ENCODE data around the gene PHACTR3.
"Not testable (repeated sequence)": the region's sequence is repeated elsewhere in the genome, so short reads cannot be mapped to it uniquely, and the experiment has no call there.

The PHACTR3 gene

GRCh38 chr20:59603781-59604541 lies at the start of gene PHACTR3:
Gene PHACTR3, plus strand, starts transcription at chr20:59604540. Its CDS starts 475 bp downstream, at chr20:59605015.
- peaks cover 53% of the 10 kb centered on the region for H3K27me3 ChIP-seq (ENCODE audit: insufficient read depth, low read length)

GRCh38 chr20:59557733-59558529 lies 46.4 kb upstream of the PHACTR3 start:
- not testable (repeated sequence) for H2AFZ ChIP-seq (ENCODE audit: low read length, unreplicated experiment); H3K27me3 ChIP-seq (ENCODE audit: insufficient read depth, low read length); H3K4me1 ChIP-seq (ENCODE audit: control insufficient read depth, insufficient read depth, low read length, unreplicated experiment); H3K27ac ChIP-seq (ENCODE audit: low read depth, low read length); H3K79me2 ChIP-seq (ENCODE audit: control insufficient read depth, insufficient read depth, low read length, unreplicated experiment); H3K36me3 ChIP-seq (ENCODE audit: insufficient read depth, low read length); H3K4me3 ChIP-seq (ENCODE audit: low read depth, low read length)

More at GRCh38 chr20:59603781-59604541, at the start of gene PHACTR3:
- H3K4me1 ChIP-seq (ENCODE audit: control insufficient read depth, insufficient read depth, low read length, unreplicated experiment), result no peaks in the 10 kb centered on the region
- H3K27ac ChIP-seq (ENCODE audit: low read depth, low read length), result no peak within 1 kb of the TSS
- H3K36me3 ChIP-seq (ENCODE audit: insufficient read depth, low read length), result no peaks in the 10 kb centered on the region
- no peak within 1 kb of the TSS for H2AFZ ChIP-seq (ENCODE audit: low read length, unreplicated experiment)
- no peaks in the 10 kb centered on the region for H3K79me2 ChIP-seq (ENCODE audit: control insufficient read depth, insufficient read depth, low read length, unreplicated experiment)
- no peak within 1 kb of the TSS for H3K4me3 ChIP-seq (ENCODE audit: low read depth, low read length)

DNA sequence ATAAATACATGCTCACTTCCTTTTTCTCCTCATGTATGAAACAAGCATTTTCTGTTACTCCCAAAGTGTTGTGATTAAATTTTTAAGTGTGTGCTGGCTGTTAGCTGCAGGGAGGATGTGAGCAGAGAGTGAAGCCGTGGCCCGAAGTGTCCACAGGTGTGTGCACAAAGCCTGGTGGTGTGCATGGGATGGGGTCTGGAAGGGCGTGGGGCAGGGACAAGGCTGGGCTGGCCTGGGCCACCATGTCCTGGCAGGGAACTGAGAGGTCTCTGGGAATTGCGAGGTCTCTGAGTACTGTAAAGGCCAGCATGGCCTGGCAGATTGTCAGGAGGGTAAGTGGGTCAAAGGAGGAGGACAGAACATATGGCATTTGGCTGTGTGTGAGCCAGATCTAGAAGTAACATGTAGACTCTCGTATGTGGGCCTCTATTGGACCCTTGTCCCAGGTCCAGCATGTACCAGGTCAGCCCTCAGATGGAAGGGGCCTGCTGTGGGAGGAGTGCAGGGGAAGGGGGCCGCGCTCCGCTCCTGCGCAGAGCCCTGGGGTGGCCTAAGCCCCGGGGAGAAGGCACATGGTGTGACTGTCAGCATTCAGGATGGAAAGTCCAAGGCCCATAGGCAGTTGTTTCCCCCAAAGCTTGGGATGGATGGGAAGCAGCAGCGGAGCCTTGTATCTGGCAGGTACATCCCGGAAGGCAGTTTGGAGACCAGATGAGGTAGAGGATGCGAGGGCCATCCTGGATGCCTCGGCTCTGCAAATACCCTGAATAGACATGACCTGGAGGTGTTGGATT lies 45.1 kb upstream of the PHACTR3 start:
- no peaks in the 10 kb centered on the region for H3K79me2 ChIP-seq (ENCODE audit: control insufficient read depth, insufficient read depth, low read length, unreplicated experiment)
- H3K27ac ChIP-seq (ENCODE audit: low read depth, low read length), result no peak overlapping the region
- H3K36me3 ChIP-seq (ENCODE audit: insufficient read depth, low read length), result no peaks in the 10 kb centered on the region
- H2AFZ ChIP-seq (ENCODE audit: low read length, unreplicated experiment), result no peak overlapping the region
- no peaks in the 10 kb centered on the region for H3K27me3 ChIP-seq (ENCODE audit: insufficient read depth, low read length)
- no peak overlapping the region for H3K4me3 ChIP-seq (ENCODE audit: low read depth, low read length)
- no peaks in the 10 kb centered on the region for H3K4me1 ChIP-seq (ENCODE audit: control insufficient read depth, insufficient read depth, low read length, unreplicated experiment)

DNA sequence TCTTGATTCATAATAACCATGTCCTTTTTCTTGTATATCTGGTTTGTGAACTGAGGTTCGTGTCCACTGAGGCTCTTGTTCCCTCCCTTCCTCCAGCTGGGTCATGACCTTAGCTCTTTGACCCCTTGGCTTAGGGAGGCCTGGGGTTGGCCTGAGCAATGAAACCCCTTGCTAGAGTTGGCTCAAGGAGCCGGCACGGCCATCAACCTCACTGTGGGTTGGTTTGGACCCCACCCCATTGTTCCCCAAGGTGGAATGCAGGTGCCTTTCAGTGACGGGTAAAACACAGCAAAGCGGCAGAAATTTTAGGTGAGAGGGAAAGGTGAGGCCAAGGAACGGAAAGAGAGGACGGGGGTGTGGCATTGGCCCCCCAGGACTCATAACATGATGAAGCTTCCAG lies 44.5 kb upstream of the PHACTR3 start:
- Histone ChIP-seq H3K4me1 (ENCODE audit: control insufficient read depth, insufficient read depth, low read length, unreplicated experiment) (no peaks in the 10 kb centered on the region), H3K79me2 (ENCODE audit: control insufficient read depth, insufficient read depth, low read length, unreplicated experiment) (no peaks in the 10 kb centered on the region), H3K36me3 (ENCODE audit: insufficient read depth, low read length) (no peaks in the 10 kb centered on the region), H3K4me3 (ENCODE audit: low read depth, low read length) (no peak overlapping the region), H3K27me3 (ENCODE audit: insufficient read depth, low read length) (no peaks in the 10 kb centered on the region), H2AFZ (ENCODE audit: low read length, unreplicated experiment) (no peak overlapping the region), H3K27ac (ENCODE audit: low read depth, low read length) (no peak overlapping the region)

DNA sequence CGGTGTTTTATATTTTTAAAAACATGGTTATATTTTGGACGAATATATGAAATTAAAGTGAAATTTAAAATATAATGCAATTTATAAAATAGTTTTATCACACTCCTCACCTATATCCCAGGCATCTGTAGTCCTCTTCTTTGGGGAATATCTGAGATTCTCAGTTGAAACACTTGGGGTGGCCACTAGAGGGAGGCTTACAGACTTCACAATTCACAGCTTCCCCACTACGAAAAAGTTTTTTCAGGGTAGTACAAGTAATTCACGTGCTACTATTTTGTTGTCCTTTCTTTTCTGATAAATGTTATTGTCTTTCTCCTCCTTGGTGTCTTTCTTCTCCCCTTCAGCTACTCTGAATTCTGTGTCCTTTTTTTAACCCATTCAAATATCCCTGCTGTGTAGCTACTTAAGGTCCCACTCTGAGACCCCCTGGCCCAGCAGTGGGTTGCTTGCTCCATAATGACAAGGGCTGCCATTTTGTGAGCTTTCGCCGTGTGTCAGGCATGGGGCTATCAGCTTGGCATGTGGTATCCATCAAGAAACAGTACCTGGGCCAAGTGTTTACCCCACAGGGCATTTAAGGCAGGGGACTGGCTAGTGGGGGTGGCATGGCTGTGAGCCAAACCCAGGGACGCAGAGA lies 43.6 kb upstream of the PHACTR3 start:
- Histone ChIP-seq H3K36me3 (ENCODE audit: insufficient read depth, low read length) (no peaks in the 10 kb centered on the region), H2AFZ (ENCODE audit: low read length, unreplicated experiment) (no peak overlapping the region), H3K4me3 (ENCODE audit: low read depth, low read length) (no peak overlapping the region)

DNA sequence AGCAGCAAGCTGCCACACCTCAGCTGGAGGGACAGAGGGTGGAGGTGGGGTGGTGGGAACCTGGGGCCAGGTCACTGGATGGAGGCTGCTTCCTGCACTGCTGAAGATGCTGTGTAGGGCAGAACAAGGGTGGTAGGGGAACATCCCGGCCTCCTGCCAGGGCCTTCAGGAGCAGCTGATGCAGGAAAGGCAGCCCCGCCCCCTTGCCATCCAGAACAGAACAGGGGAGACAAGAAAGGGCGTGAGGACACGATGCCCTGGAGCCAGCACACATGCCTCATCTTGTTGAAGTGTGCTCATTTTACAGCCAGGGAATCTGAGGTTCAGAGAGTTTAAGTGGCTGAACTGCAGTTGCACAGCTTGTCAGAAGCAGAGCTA lies 43.1 kb upstream of the PHACTR3 start:
- no peak overlapping the region for H3K4me3 ChIP-seq (ENCODE audit: low read depth, low read length)
- no peaks in the 10 kb centered on the region for H3K36me3 ChIP-seq (ENCODE audit: insufficient read depth, low read length)
- H3K27me3 ChIP-seq (ENCODE audit: insufficient read depth, low read length), result no peaks in the 10 kb centered on the region
- H3K4me1 ChIP-seq (ENCODE audit: control insufficient read depth, insufficient read depth, low read length, unreplicated experiment), result no peaks in the 10 kb centered on the region
- no peak overlapping the region for H3K27ac ChIP-seq (ENCODE audit: low read depth, low read length)
- H3K79me2 ChIP-seq (ENCODE audit: control insufficient read depth, insufficient read depth, low read length, unreplicated experiment), result no peaks in the 10 kb centered on the region
- H2AFZ ChIP-seq (ENCODE audit: low read length, unreplicated experiment), result no peak overlapping the region

More for the DNA sequence above, 43.6 kb upstream of the PHACTR3 start:
- Histone ChIP-seq H3K4me1 (ENCODE audit: control insufficient read depth, insufficient read depth, low read length, unreplicated experiment) (no peaks in the 10 kb centered on the region), H3K79me2 (ENCODE audit: control insufficient read depth, insufficient read depth, low read length, unreplicated experiment) (no peaks in the 10 kb centered on the region), H3K27me3 (ENCODE audit: insufficient read depth, low read length) (no peaks in the 10 kb centered on the region), H3K27ac (ENCODE audit: low read depth, low read length) (no peak overlapping the region)

GRCh38 chr20:59561614-59562277 lies 42.6 kb upstream of the PHACTR3 start:
- no peaks in the 10 kb centered on the region for H3K4me1 ChIP-seq (ENCODE audit: control insufficient read depth, insufficient read depth, low read length, unreplicated experiment)
- H3K79me2 ChIP-seq (ENCODE audit: control insufficient read depth, insufficient read depth, low read length, unreplicated experiment), result no peaks in the 10 kb centered on the region
- no peaks in the 10 kb centered on the region for H3K27me3 ChIP-seq (ENCODE audit: insufficient read depth, low read length)
- no peak overlapping the region for H3K4me3 ChIP-seq (ENCODE audit: low read depth, low read length)
- H3K36me3 ChIP-seq (ENCODE audit: insufficient read depth, low read length), result no peaks in the 10 kb centered on the region
- H3K27ac ChIP-seq (ENCODE audit: low read depth, low read length), result no peak overlapping the region
- H2AFZ ChIP-seq (ENCODE audit: low read length, unreplicated experiment), result no peak overlapping the region

- Histone ChIP-seq H3K27ac (ENCODE audit: low read depth, low read length) (no peak overlapping the region), H3K4me1 (ENCODE audit: control insufficient read depth, insufficient read depth, low read length, unreplicated experiment) (no peaks in the 10 kb centered on the region), H3K27me3 (ENCODE audit: insufficient read depth, low read length) (no peaks in the 10 kb centered on the region), H3K79me2 (ENCODE audit: control insufficient read depth, insufficient read depth, low read length, unreplicated experiment) (no peaks in the 10 kb centered on the region), H3K4me3 (ENCODE audit: low read depth, low read length) (no peak overlapping the region), H3K36me3 (ENCODE audit: insufficient read depth, low read length) (no peaks in the 10 kb centered on the region), H2AFZ (ENCODE audit: low read length, unreplicated experiment) (no peak overlapping the region)
Observed at GRCh38 chr20:59564171-59564570, 40.2 kb upstream of the PHACTR3 start.

DNA sequence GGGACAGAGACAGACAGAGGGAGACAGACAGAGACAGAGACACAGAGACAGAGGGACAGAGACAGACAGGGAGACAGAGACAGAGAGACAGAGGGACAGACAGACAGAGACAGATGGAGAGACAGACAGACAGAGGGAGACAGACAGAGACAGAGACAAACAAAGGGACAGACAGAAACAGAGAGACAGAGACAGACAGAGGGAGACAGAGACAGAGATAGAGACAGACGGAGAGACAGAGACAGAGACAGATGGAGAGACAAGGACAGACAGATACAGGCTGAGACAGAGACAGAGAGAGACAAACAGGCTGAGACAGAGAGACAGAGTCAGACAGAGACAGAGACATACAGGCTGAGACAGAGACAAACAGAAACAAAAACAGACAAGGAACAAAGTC lies 39.4 kb upstream of the PHACTR3 start:
- no peaks in the 10 kb centered on the region for H3K36me3 ChIP-seq (ENCODE audit: insufficient read depth, low read length)
- no peaks in the 10 kb centered on the region for H3K27me3 ChIP-seq (ENCODE audit: insufficient read depth, low read length)
- H3K27ac ChIP-seq (ENCODE audit: low read depth, low read length), result no peak overlapping the region
- H2AFZ ChIP-seq (ENCODE audit: low read length, unreplicated experiment), result no peak overlapping the region
- no peaks in the 10 kb centered on the region for H3K4me1 ChIP-seq (ENCODE audit: control insufficient read depth, insufficient read depth, low read length, unreplicated experiment)
- no peak overlapping the region for H3K4me3 ChIP-seq (ENCODE audit: low read depth, low read length)
- H3K79me2 ChIP-seq (ENCODE audit: control insufficient read depth, insufficient read depth, low read length, unreplicated experiment), result no peaks in the 10 kb centered on the region
